Measurements from ENCODE around the gene EML1.

Gene EML1

GRCh38 chr14:99980299-99980698 lies 187.1 kb downstream of the EML1 start:
- DNase-seq (no peak), ATAC-seq (replicated peaks) (no peak)
- H3K4me1 Mint-ChIP-seq = peaks cover 5 to 12% of the 10 kb centered on the region in 2 donors
- no peak overlapping the region for H3K4me3 Mint-ChIP-seq
- no peaks in the 10 kb centered on the region for H3K9me3 Mint-ChIP-seq
- no peaks in the 10 kb centered on the region for H3K36me3 Mint-ChIP-seq
- H3K27me3 Mint-ChIP-seq = peaks cover 0 to 10% of the 10 kb centered on the region in 2 donors
- no peak overlapping the region for H3K27ac Mint-ChIP-seq

- Mint-ChIP-seq H3K9me3 (no peaks in the 10 kb centered on the region), H3K36me3 (no peaks in the 10 kb centered on the region), H3K4me1 (peaks cover 5 to 12% of the 10 kb centered on the region in 2 donors), H3K4me3 (no peak overlapping the region), H3K27me3 (peaks cover 0 to 4% of the 10 kb centered on the region in 2 donors), H3K27ac (no peak overlapping the region)
- DNase-seq (no peak), ATAC-seq (replicated peaks) (no peak)
These were observed 188.6 kb downstream of the EML1 start for GRCh38 chr14:99981806-99982205.

GRCh38 chr14:99982537-99983250 lies 189.5 kb downstream of the EML1 start:
- peaks cover 5 to 12% of the 10 kb centered on the region in 2 donors for H3K4me1 Mint-ChIP-seq
- H3K27ac Mint-ChIP-seq = no peak overlapping the region
- DNase-seq (no peak), ATAC-seq (replicated peaks) (peak; percentile 82 to 84)
- no peaks in the 10 kb centered on the region for H3K36me3 Mint-ChIP-seq
- peaks cover 0 to 3% of the 10 kb centered on the region in 2 donors for H3K27me3 Mint-ChIP-seq
- no peaks in the 10 kb centered on the region for H3K9me3 Mint-ChIP-seq
- no peak overlapping the region for H3K4me3 Mint-ChIP-seq

- H3K27ac Mint-ChIP-seq = no peak overlapping the region
- peaks cover 0 to 3% of the 10 kb centered on the region in 2 donors for H3K27me3 Mint-ChIP-seq
- DNase-seq (no peak), ATAC-seq (replicated peaks) (no peak)
- H3K4me1 Mint-ChIP-seq = peaks cover 5 to 12% of the 10 kb centered on the region in 2 donors
- H3K4me3 Mint-ChIP-seq = no peak overlapping the region
- no peaks in the 10 kb centered on the region for H3K9me3 Mint-ChIP-seq
- no peaks in the 10 kb centered on the region for H3K36me3 Mint-ChIP-seq
These were observed 190.2 kb downstream of the EML1 start for GRCh38 chr14:99983251-99984015.

GRCh38 chr14:99984036-99984435 lies 190.8 kb downstream of the EML1 start:
- Mint-ChIP-seq H3K36me3 (no peaks in the 10 kb centered on the region), H3K4me1 (peaks cover 5 to 12% of the 10 kb centered on the region in 2 donors), H3K27me3 (peaks cover 0 to 3% of the 10 kb centered on the region in 2 donors), H3K4me3 (no peak overlapping the region), H3K27ac (no peak overlapping the region), H3K9me3 (no peaks in the 10 kb centered on the region)
- ATAC-seq (replicated peaks) = no peak
- DNase-seq = no peak

GRCh38 chr14:99986396-99986795 lies 193.2 kb downstream of the EML1 start:
- peaks cover 5 to 12% of the 10 kb centered on the region in 2 donors for H3K4me1 Mint-ChIP-seq
- no peaks in the 10 kb centered on the region for H3K9me3 Mint-ChIP-seq
- ATAC-seq (replicated peaks) = no peak
- DNase-seq = no peak
- no peaks in the 10 kb centered on the region for H3K36me3 Mint-ChIP-seq
- H3K27me3 Mint-ChIP-seq = peaks cover 0 to 3% of the 10 kb centered on the region in 2 donors
- no peak overlapping the region for H3K27ac Mint-ChIP-seq
- H3K4me3 Mint-ChIP-seq = no peak overlapping the region

- H3K36me3 Mint-ChIP-seq = no peaks in the 10 kb centered on the region
- no peaks in the 10 kb centered on the region for H3K4me1 Mint-ChIP-seq
- peaks cover 0 to 6% of the 10 kb centered on the region in 2 donors for H3K27me3 Mint-ChIP-seq
- H3K27ac Mint-ChIP-seq = no peak overlapping the region
- DNase-seq = no peak
- no peak for ATAC-seq (replicated peaks)
- no peak overlapping the region for H3K4me3 Mint-ChIP-seq
- H3K9me3 Mint-ChIP-seq = no peaks in the 10 kb centered on the region
These were observed 195.8 kb downstream of the EML1 start for GRCh38 chr14:99989032-99989431.

- ATAC-seq (replicated peaks) (no peak), DNase-seq (no peak)
- Mint-ChIP-seq H3K27me3 (peaks cover 5 to 6% of the 10 kb centered on the region in 2 donors), H3K4me3 (no peak overlapping the region), H3K4me1 (peaks cover 3 to 7% of the 10 kb centered on the region in 2 donors), H3K9me3 (no peaks in the 10 kb centered on the region), H3K36me3 (no peaks in the 10 kb centered on the region), H3K27ac (no peak overlapping the region)
These were observed 197.3 kb downstream of the EML1 start for GRCh38 chr14:99990268-99991170.

- DNase-seq (no peak), ATAC-seq (replicated peaks) (no peak)
- Mint-ChIP-seq H3K27ac (no peak overlapping the region), H3K27me3 (peaks cover 5 to 6% of the 10 kb centered on the region in 2 donors), H3K36me3 (no peaks in the 10 kb centered on the region), H3K4me3 (no peak overlapping the region), H3K9me3 (no peaks in the 10 kb centered on the region), H3K4me1 (peaks cover 8 to 16% of the 10 kb centered on the region in 2 donors)
These were observed 198.1 kb downstream of the EML1 start for GRCh38 chr14:99991331-99991730.

Data from stimulated activated naive B cell treated with anti-CD40 and anti-IgM and Interleukin-4, amounts not matched to agents 10 μg/mL and 1 μg/mL and 100 μg/mL, for 72 hours (primary cell).